Tibial nerve (tissue), 4 donors: ENCODE results near the gene SPATA9. TPM values are rescaled to one million over a fixed set of nuclear protein-coding genes. Genes with fewer than 3 reads are reported as not detected.
A peak's percentile ranks its signal among the peaks of the same experiment; 100 is the strongest.

Experiments used
- DNase-seq, 2 donors: peaks; one replicate each; pipeline ENCODE4 v3.0.0-alpha.2; 2019; ENCODE audit warnings: low spot score in 2 of 2
- H3K27ac ChIP-seq, 4 donors: fragments of 200-600 bp; sonication (generic) in 3 of 4; one replicate each; pipeline ENCODE4 v1.5.1; 2017 to 2019; ENCODE audit warnings: mild to moderate bottlenecking in 1 of 4
- H3K27me3 ChIP-seq, 2 donors: fragments of 200-600 bp; sonication (generic) in 1 of 2; one replicate each; pipeline versions ENCODE4 v1.5.1 to v1.6.0; 2017 to 2019
- H3K36me3 ChIP-seq, 3 donors: fragments of 200-600 bp; sonication (generic); one replicate each; pipeline ENCODE4 v1.5.1; 2018 to 2019
- H3K4me1 ChIP-seq, 4 donors: fragments of 200-600 bp; sonication (generic) in 3 of 4; one replicate each; pipeline ENCODE4 v1.5.1; 2017 to 2019
- H3K4me3 ChIP-seq, 4 donors: fragments of 200-600 bp; sonication (generic) in 3 of 4; one replicate each; pipeline ENCODE4 v1.5.1; 2017 to 2019; ENCODE audit warnings: mild to moderate bottlenecking in 1 of 4, moderate library complexity in 1 of 4
- H3K9me3 ChIP-seq, 4 donors: fragments of 200-600 bp; sonication (generic) in 3 of 4; one replicate each; pipeline ENCODE4 v1.5.1; 2017 to 2019
- CTCF ChIP-seq, 5 experiments: fragments of 200-600 bp in 3 of 5; fragments of 450-650 bp in 2 of 5; sonication (generic) in 3 of 5; IDR thresholded peaks; one replicate each; pipeline ENCODE4 v1.5.1; 2016 to 2019; ENCODE audit warnings: antibody characterized with exemption in 5 of 5, mild to moderate bottlenecking in 3 of 5, moderate library complexity in 2 of 5
- EP300 ChIP-seq, 2 donors: sonication (generic); formaldehyde crosslinking; IDR thresholded peaks; one replicate each; pipeline ENCODE4 v1.6.1; 2017; ENCODE audit warnings: antibody characterized with exemption in 2 of 2, mild to moderate bottlenecking in 1 of 2
- POLR2A ChIP-seq, 2 donors: fragments of 450-650 bp; IDR thresholded peaks; one replicate each; pipeline ENCODE4 v1.6.1; 2017; ENCODE audit warnings: antibody characterized with exemption in 2 of 2, mild to moderate bottlenecking in 2 of 2, moderate library complexity in 2 of 2
- WGBS, 2 donors: methylation state at CpG; one replicate each; pipeline ENCODE4 v1.1.5; 2018; 5-methylcytosine and 5-hydroxymethylcytosine counted together
- total RNA-seq, 4 donors: library from RNA; depleted of rRNA; stranded (reverse); fragments of >200 nt; gene quantifications; one replicate each; pipeline ENCODE4 v1.1.0, GENCODE V29; 2016

The SPATA9 gene
- total RNA-seq, 4 donors from 2014 or later: 1.2 TPM; not detected in 3

- peak within 1 kb of the TSS; percentile 14 to 77 (median 72) for H3K27ac ChIP-seq
- TF ChIP-seq EP300 (IDR thresholded peaks at IDR 0.05) (peak in 1 of 2 donors; percentile 55), POLR2A (IDR thresholded peaks at IDR 0.05) (peak in 1 of 2 donors; percentile 4), CTCF (IDR thresholded peaks at IDR 0.05) (peak in 1 of 5 experiments; percentile 6)
- no peaks in the 10 kb centered on the region for H3K36me3 ChIP-seq
- peak within 1 kb of the TSS; percentile 38 to 73 (median 70) for H3K4me3 ChIP-seq
- H3K4me1 ChIP-seq: peaks cover 0 to 25% (median 20%) of the 10 kb centered on the region in 4 donors
- no peaks in the 10 kb centered on the region for H3K9me3 ChIP-seq
- no peak for DNase-seq
- H3K27me3 ChIP-seq: no peaks in the 10 kb centered on the region
- 2 to 3% methylated on average over 16 to 40 of the region's 85 CpGs for WGBS, 2 donors
Observed at GRCh38 chr5:95620030-95620869, 62.5 kb downstream of the SPATA9 start, which contains the start of gene GPR150. Gene GPR150, plus strand, starts transcription at chr5:95620087. Its CDS starts 189 bp downstream, at chr5:95620276.

- WGBS, 2 donors: 10% methylated on average over 19 of the region's 19 CpGs
- Histone ChIP-seq H3K9me3 (no peaks in the 10 kb centered on the region), H3K4me3 (peak overlapping the region; percentile 38 to 73 (median 68)), H3K4me1 (peaks cover 0 to 25% (median 20%) of the 10 kb centered on the region in 4 donors), H3K27ac (peak overlapping the region in 2 of 4 donors; percentile 46 to 77), H3K27me3 (no peaks in the 10 kb centered on the region), H3K36me3 (no peaks in the 10 kb centered on the region)
- TF ChIP-seq EP300 (IDR thresholded peaks at IDR 0.05) (no peak), CTCF (IDR thresholded peaks at IDR 0.05) (no peak), POLR2A (IDR thresholded peaks at IDR 0.05) (peak in 1 of 2 donors; percentile 11)
- DNase-seq: no peak
Observed at GRCh38 chr5:95619514-95620029, 63.2 kb downstream of the SPATA9 start.

GRCh38 chr5:95619096-95619495 is 63.7 kb downstream of the SPATA9 start:
- Histone ChIP-seq H3K27me3 (no peaks in the 10 kb centered on the region), H3K4me1 (peaks cover 0 to 25% (median 20%) of the 10 kb centered on the region in 4 donors), H3K36me3 (no peaks in the 10 kb centered on the region), H3K9me3 (peaks cover 0 to 2% (median 0%) of the 10 kb centered on the region in 4 donors), H3K4me3 (peak overlapping the region in 2 of 4 donors; percentile 70 to 73), H3K27ac (no peak overlapping the region)
- 88 to 97% methylated on average over 4 of the region's 4 CpGs for WGBS, 2 donors
- DNase-seq: no peak
- no peak for TF ChIP-seq EP300 (IDR thresholded peaks at IDR 0.05)
- TF ChIP-seq CTCF (IDR thresholded peaks at IDR 0.05): no peak
- TF ChIP-seq POLR2A (IDR thresholded peaks at IDR 0.05): no peak

- no peak overlapping the region for H3K4me3 ChIP-seq
- no peak for TF ChIP-seq CTCF (IDR thresholded peaks at IDR 0.05)
- TF ChIP-seq POLR2A (IDR thresholded peaks at IDR 0.05): no peak
- TF ChIP-seq EP300 (IDR thresholded peaks at IDR 0.05): no peak
- no peaks in the 10 kb centered on the region for H3K36me3 ChIP-seq
- 75 to 90% methylated on average over 5 of the region's 5 CpGs for WGBS, 2 donors
- peaks cover 0 to 19% (median 3%) of the 10 kb centered on the region in 4 donors for H3K9me3 ChIP-seq
- H3K27me3 ChIP-seq: no peaks in the 10 kb centered on the region
- DNase-seq: no peak
- H3K4me1 ChIP-seq: peaks cover 0 to 25% (median 20%) of the 10 kb centered on the region in 4 donors
- no peak overlapping the region for H3K27ac ChIP-seq
Observed at GRCh38 chr5:95617057-95617456, 65.7 kb downstream of the SPATA9 start.

DNA sequence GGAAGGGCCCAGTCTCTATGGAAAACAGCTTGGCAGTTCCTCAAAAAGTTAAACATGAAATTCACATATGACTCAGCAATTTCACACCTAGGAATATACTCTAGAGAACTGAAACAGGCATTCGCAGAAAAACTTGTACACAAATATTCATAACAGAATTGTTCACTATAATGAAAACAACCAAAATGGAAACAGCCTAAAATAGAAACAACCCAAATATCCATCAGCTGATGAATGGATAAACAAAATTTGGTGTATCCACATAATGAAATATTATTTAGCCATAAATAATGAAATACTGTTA is 67.7 kb downstream of the SPATA9 start:
- 84 to 86% methylated on average over 1 of the region's 1 CpG for WGBS, 2 donors
- H3K4me3 ChIP-seq: no peak overlapping the region
- peaks cover 0 to 11% (median 9%) of the 10 kb centered on the region in 4 donors for H3K4me1 ChIP-seq
- DNase-seq: no peak
- H3K27ac ChIP-seq: no peak overlapping the region
- H3K27me3 ChIP-seq: no peaks in the 10 kb centered on the region
- peaks cover 0 to 19% (median 3%) of the 10 kb centered on the region in 4 donors for H3K9me3 ChIP-seq
- TF ChIP-seq EP300 (IDR thresholded peaks at IDR 0.05) (no peak), POLR2A (IDR thresholded peaks at IDR 0.05) (no peak), CTCF (IDR thresholded peaks at IDR 0.05) (no peak)
- no peaks in the 10 kb centered on the region for H3K36me3 ChIP-seq
